ENCODE results near the gene MYL3.

DNA sequence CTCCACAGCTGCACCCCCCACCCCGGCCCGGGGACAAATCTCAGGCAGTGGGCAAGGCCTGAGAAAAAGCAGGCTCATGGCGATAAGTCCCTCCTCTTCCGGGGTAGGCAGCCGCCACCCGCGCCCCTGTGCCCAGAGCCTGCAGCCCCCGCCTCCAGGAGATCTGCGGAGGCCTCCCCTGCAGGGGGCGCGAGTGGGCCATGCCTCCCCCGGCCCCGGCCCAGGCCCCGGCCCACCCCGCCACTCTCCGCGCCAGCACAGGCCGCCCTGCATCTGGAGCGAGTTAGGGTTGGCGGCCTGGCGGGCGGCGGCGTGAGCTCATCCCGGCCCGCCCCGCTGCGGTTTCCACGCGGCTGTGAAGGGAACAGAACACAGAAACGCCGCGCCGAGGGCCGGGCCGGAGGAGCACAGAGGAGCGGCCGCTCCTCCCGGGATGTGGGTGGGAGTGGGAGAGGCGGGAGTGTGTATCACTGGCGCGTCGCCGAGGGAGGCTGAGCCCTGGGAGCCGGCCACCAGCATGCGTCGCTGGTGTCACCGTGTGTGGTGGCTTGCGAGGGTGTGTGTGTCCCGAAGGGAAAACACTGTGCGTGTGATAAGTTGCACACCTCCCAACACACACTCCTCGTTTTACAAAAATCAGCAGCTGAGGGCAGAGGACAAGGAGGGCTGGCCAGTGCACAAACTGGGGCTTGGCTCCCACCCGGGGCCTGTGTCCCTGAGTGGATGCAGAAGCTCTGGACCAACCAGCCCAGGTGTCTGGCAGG is 17.2 kb downstream of the MYL3 start:
- TF ChIP-seq, protein P1, sequence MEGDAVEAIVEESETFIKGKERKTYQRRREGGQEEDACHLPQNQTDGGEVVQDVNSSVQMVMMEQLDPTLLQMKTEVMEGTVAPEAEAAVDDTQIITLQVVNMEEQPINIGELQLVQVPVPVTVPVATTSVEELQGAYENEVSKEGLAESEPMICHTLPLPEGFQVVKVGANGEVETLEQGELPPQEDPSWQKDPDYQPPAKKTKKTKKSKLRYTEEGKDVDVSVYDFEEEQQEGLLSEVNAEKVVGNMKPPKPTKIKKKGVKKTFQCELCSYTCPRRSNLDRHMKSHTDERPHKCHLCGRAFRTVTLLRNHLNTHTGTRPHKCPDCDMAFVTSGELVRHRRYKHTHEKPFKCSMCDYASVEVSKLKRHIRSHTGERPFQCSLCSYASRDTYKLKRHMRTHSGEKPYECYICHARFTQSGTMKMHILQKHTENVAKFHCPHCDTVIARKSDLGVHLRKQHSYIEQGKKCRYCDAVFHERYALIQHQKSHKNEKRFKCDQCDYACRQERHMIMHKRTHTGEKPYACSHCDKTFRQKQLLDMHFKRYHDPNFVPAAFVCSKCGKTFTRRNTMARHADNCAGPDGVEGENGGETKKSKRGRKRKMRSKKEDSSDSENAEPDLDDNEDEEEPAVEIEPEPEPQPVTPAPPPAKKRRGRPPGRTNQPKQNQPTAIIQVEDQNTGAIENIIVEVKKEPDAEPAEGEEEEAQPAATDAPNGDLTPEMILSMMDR (IDR thresholded peaks at IDR 0.05; ENCODE audit: poor library complexity, severe bottlenecking): no peak
- TF ChIP-seq TAF1 (IDR thresholded peaks at IDR 0.05; ENCODE audit: low read depth): no peak
- TF ChIP-seq EP300 (conservative IDR thresholded peaks at IDR 0.05; ENCODE audit: poor library complexity, severe bottlenecking): no peak
- no peak for TF ChIP-seq EZH2 (IDR thresholded peaks at IDR 0.05; ENCODE audit: borderline replicate concordance, insufficient read depth, low read length, poor library complexity, severe bottlenecking)
- no peak for TF ChIP-seq SMC3 (conservative IDR thresholded peaks at IDR 0.05; ENCODE audit: poor library complexity)
- TF ChIP-seq, protein P2, sequence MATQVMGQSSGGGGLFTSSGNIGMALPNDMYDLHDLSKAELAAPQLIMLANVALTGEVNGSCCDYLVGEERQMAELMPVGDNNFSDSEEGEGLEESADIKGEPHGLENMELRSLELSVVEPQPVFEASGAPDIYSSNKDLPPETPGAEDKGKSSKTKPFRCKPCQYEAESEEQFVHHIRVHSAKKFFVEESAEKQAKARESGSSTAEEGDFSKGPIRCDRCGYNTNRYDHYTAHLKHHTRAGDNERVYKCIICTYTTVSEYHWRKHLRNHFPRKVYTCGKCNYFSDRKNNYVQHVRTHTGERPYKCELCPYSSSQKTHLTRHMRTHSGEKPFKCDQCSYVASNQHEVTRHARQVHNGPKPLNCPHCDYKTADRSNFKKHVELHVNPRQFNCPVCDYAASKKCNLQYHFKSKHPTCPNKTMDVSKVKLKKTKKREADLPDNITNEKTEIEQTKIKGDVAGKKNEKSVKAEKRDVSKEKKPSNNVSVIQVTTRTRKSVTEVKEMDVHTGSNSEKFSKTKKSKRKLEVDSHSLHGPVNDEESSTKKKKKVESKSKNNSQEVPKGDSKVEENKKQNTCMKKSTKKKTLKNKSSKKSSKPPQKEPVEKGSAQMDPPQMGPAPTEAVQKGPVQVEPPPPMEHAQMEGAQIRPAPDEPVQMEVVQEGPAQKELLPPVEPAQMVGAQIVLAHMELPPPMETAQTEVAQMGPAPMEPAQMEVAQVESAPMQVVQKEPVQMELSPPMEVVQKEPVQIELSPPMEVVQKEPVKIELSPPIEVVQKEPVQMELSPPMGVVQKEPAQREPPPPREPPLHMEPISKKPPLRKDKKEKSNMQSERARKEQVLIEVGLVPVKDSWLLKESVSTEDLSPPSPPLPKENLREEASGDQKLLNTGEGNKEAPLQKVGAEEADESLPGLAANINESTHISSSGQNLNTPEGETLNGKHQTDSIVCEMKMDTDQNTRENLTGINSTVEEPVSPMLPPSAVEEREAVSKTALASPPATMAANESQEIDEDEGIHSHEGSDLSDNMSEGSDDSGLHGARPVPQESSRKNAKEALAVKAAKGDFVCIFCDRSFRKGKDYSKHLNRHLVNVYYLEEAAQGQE (IDR thresholded peaks at IDR 0.05; ENCODE audit: borderline replicate concordance): no peak
- no peak for TF ChIP-seq POLR2AphosphoS5 (IDR thresholded peaks at IDR 0.05)
- TF ChIP-seq MXI1 (conservative IDR thresholded peaks at IDR 0.05; ENCODE audit: poor library complexity, severe bottlenecking): no peak
- no peak for TF ChIP-seq RAD21 (conservative IDR thresholded peaks at IDR 0.05)

Measured in neural cell (in vitro differentiated cells).